Naive thymus-derived CD8-positive, alpha-beta T cell (primary cell): ENCODE results near the gene CEACAM1. TPM values are rescaled to one million over a fixed set of nuclear protein-coding genes. Genes with fewer than 3 reads are reported as not detected.

Experiments used
- ATAC-seq, 2 donors: fragments of 150-1000 bp; cut with Tn5 transposase in 1 of 2; sonication (Bioruptor Pico), chemical (Tn5 transposase) in 1 of 2; 1 replicate in 1 of 2; 2 replicates in 1 of 2; pipeline ENCODE4 v1.10.0; 2021; ENCODE audit warnings: mild to moderate bottlenecking in 2 of 2, moderate library complexity in 2 of 2
- POLR2A ChIA-PET: fragments of 350-600 bp; sonication (Branson Sonifier 250); formaldehyde crosslinking; loops from one replicate; lab custom pipeline; 2021; ENCODE audit warnings: antibody characterized with exemption; lab: Charles Lee
- DNase-seq, 10 donors: peaks; one replicate each; pipeline versions ENCODE4 v3.0.0 to v3.0.0-alpha.2; 2020 to 2022
- H3K27ac Mint-ChIP-seq, 10 donors: one replicate each; pipeline ENCODE4 v1.8.0; 2020 to 2022; ENCODE audit warnings: mild to moderate bottlenecking in 10 of 10, mixed read lengths in 10 of 10, moderate library complexity in 4 of 10, inconsistent platforms in 1 of 10
- H3K27me3 Mint-ChIP-seq, 5 donors: one replicate each; pipeline ENCODE4 v1.8.0; 2021 to 2022; ENCODE audit warnings: mixed read lengths in 5 of 5
- H3K36me3 Mint-ChIP-seq, 3 donors: one replicate each; pipeline ENCODE4 v1.8.0; 2020 to 2022; ENCODE audit warnings: mixed read lengths in 3 of 3, mild to moderate bottlenecking in 2 of 3, inconsistent platforms in 1 of 3
- H3K4me1 Mint-ChIP-seq, 4 donors: one replicate each; pipeline ENCODE4 v1.8.0; 2021 to 2022; ENCODE audit warnings: mixed read lengths in 4 of 4
- H3K4me3 Mint-ChIP-seq, 10 donors: one replicate each; pipeline ENCODE4 v1.8.0; 2020 to 2022; ENCODE audit warnings: mild to moderate bottlenecking in 10 of 10, mixed read lengths in 10 of 10, moderate library complexity in 6 of 10, inconsistent platforms in 1 of 10
- H3K9me3 Mint-ChIP-seq, 9 donors: one replicate each; pipeline ENCODE4 v1.8.0; 2020 to 2022; ENCODE audit warnings: mixed read lengths in 9 of 9, mild to moderate bottlenecking in 3 of 9, inconsistent platforms in 1 of 9, moderate library complexity in 1 of 9
- polyA plus RNA-seq, 3 donors: library from polyadenylated mRNA; unstranded; fragments of 300-500 nt; fragmentation: Illumina TruSeq; gene quantifications; one replicate each; pipeline ENCODE4 v1.2.3, GENCODE V29; 2021
- total RNA-seq, 8 experiments: library from RNA in 2 of 8; stranded (reverse) in 2 of 8; gene quantifications; one replicate each; pipeline ENCODE4 v1.2.3 and lab custom pipeline; 2021 to 2026

Gene CEACAM1
- total and polyA plus RNA-seq, 5 experiments from 2014 or later = 1.3 to 2.2 (median 1.4) TPM

GRCh38 chr19:42478765-42479311 is 49.4 kb downstream of the CEACAM1 start:
- H3K27ac Mint-ChIP-seq = peak overlapping the region in 2 of 10 donors; percentile 36 to 58
- ATAC-seq = no peak
- no peaks in the 10 kb centered on the region for H3K9me3 Mint-ChIP-seq
- no peak overlapping the region for H3K4me3 Mint-ChIP-seq
- H3K27me3 Mint-ChIP-seq = no peaks in the 10 kb centered on the region
- POLR2A ChIA-PET = interaction anchor here (0.6 kb wide), 1 partner anchor 1924 kb away, joined by 3 read pairs; no protein-coding TSS in a partner anchor
- H3K36me3 Mint-ChIP-seq = no peaks in the 10 kb centered on the region
- DNase-seq = no peak
- peaks cover 10 to 18% (median 13%) of the 10 kb centered on the region in 4 donors for H3K4me1 Mint-ChIP-seq

DNA sequence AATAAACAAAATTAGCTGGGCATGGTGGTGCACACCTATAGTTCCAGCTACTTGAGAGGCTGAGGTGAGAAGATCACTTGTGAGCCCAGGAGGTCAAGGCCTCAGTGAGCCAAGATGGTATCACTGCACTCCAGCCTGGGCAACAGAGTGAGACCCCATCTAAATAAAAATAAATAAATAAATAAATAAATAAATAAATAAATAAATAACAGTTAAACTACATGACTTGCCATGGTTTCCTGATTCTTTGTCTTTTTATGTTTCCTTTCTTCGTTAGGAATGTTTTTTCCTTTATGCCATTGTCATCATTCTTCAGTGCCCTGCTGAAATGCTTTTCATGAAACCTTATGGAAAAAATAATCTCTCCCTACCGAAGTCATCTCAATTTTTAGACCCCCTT is 50.3 kb downstream of the CEACAM1 start:
- Mint-ChIP-seq H3K27me3 (peaks cover 0 to 3% (median 0%) of the 10 kb centered on the region in 5 donors), H3K36me3 (no peaks in the 10 kb centered on the region), H3K27ac (no peak overlapping the region), H3K9me3 (no peaks in the 10 kb centered on the region), H3K4me1 (peaks cover 8 to 18% (median 13%) of the 10 kb centered on the region in 4 donors), H3K4me3 (no peak overlapping the region)
- DNase-seq = no peak
- ATAC-seq = no peak
- POLR2A ChIA-PET = no interaction called here

- DNase-seq = no peak
- POLR2A ChIA-PET = no interaction called here
- H3K36me3 Mint-ChIP-seq = no peaks in the 10 kb centered on the region
- peaks cover 8 to 18% (median 13%) of the 10 kb centered on the region in 4 donors for H3K4me1 Mint-ChIP-seq
- ATAC-seq = no peak
- no peak overlapping the region for H3K27ac Mint-ChIP-seq
- no peaks in the 10 kb centered on the region for H3K9me3 Mint-ChIP-seq
- peaks cover 0 to 9% (median 0%) of the 10 kb centered on the region in 5 donors for H3K27me3 Mint-ChIP-seq
- H3K4me3 Mint-ChIP-seq = no peak overlapping the region
Observed at GRCh38 chr19:42477117-42477516, 51.2 kb downstream of the CEACAM1 start.

DNA sequence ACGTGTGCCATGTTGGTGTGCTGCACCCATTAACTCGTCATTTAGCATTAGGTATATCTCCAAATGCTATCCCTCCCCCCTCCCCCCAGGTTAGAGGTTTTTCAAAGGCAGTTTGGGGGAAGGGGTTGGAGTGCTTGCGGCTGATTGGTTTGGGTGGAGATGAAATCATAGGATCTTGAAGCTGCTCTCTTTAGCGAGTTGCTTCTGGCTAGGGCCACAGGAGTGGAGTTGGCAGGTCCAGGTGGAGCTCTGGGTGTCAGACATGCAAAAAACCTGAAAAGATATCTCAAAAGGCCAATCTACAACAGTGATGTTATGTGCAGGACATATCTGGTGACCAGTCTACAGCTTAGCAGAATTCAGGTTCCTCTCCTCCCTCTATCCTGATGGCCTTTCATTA is 52.9 kb downstream of the CEACAM1 start:
- POLR2A ChIA-PET = no interaction called here
- ATAC-seq (no peak), DNase-seq (no peak)
- H3K27me3 Mint-ChIP-seq = peaks cover 0 to 9% (median 0%) of the 10 kb centered on the region in 5 donors
- H3K9me3 Mint-ChIP-seq = no peaks in the 10 kb centered on the region
- H3K27ac Mint-ChIP-seq = peak overlapping the region in 1 of 10 donors; percentile 39
- H3K36me3 Mint-ChIP-seq = no peaks in the 10 kb centered on the region
- H3K4me3 Mint-ChIP-seq = no peak overlapping the region
- peaks cover 0 to 4% (median under 1%) of the 10 kb centered on the region in 4 donors for H3K4me1 Mint-ChIP-seq

DNA sequence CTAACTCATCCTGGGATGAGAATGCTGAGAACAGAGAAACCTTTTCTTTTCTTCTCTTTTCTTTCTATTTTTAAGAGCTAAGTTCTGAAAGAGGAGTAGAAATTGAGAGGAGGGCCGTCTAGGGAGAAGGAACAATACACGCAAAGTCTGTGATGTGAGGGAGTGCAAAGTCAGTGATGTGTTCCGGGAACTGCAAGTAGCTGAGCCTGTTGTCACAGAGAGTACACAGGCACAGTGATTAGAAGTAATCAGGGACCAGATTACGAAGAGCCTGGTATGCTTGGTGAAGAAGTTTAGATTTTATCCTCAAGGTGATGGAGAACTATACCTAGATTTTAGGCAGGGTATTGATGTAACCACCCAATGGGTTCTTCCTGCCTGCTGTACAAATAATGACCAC is 53.5 kb downstream of the CEACAM1 start:
- DNase-seq (no peak), ATAC-seq (no peak)
- H3K27me3 Mint-ChIP-seq = peaks cover 0 to 9% (median 0%) of the 10 kb centered on the region in 5 donors
- H3K9me3 Mint-ChIP-seq = no peaks in the 10 kb centered on the region
- no peak overlapping the region for H3K27ac Mint-ChIP-seq
- H3K4me3 Mint-ChIP-seq = no peak overlapping the region
- POLR2A ChIA-PET = no interaction called here
- no peaks in the 10 kb centered on the region for H3K36me3 Mint-ChIP-seq
- peaks cover 0 to 3% (median 2%) of the 10 kb centered on the region in 4 donors for H3K4me1 Mint-ChIP-seq

DNA sequence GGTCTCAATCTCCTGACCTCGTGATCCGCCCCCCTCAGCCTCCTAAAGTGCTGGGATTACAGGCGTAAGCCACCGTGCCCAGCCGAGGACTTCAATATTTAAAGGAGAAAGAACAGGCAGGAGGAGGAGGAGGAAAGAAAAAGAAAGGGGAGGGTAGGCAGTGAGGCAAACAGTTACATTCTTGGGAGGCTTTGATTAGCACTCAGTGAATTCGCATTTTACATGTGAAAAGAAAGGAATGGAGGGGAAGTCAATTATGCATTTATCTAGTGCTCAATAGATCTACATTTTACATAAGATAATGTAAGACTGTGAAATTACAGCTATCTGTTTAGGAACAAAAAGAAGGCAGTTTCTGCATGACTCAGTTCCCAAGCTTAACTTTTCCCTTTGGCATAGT is 54.6 kb downstream of the CEACAM1 start:
- no peak overlapping the region for H3K4me3 Mint-ChIP-seq

DNA sequence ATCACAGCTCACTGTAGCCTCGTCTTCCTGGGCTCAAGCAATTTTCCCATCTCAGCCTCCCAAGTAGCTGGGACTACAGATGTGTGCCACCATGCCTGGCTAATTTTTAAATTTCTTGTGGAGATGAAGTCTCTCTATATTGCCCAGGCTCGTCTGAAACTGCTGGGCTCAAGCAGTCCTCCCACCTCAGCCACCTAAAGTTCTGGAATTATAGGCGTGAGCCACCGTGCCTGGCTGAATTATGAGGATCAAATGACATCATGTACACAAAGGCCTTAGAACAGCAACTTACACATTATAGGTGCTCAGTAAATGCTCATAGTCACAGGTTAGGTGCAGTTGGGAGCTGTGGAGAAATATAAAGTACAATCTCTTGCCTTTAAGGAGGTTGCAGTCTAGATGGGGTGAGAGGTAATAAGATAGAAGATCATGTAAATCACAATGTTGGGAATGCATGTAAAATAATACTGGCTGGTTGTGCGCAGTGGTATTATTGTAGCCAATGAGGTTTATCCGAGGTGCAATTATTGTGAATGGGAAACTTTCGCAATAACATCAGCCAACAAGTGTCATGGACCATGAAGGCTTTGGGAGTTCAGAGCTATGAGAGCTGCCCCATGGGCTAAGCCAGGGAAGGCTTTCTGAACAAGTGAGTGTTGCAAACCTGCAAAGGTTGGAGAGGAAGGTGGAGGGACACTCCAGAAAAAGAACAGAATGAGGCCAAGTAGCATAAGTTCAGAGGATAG is 55.7 kb downstream of the CEACAM1 start:
- peak overlapping the region in 1 of 10 donors; percentile 38 for H3K27ac Mint-ChIP-seq
- H3K4me3 Mint-ChIP-seq = no peak overlapping the region
- no peak for ATAC-seq
- H3K9me3 Mint-ChIP-seq = no peaks in the 10 kb centered on the region
- H3K36me3 Mint-ChIP-seq = no peaks in the 10 kb centered on the region
- H3K4me1 Mint-ChIP-seq = peaks cover 0 to 11% (median 3%) of the 10 kb centered on the region in 4 donors
- no peak for DNase-seq
- peaks cover 0 to 9% (median 0%) of the 10 kb centered on the region in 5 donors for H3K27me3 Mint-ChIP-seq
- POLR2A ChIA-PET = no interaction called here

More for the DNA sequence above, 54.6 kb downstream of the CEACAM1 start:
- H3K9me3 Mint-ChIP-seq = no peaks in the 10 kb centered on the region
- peaks cover 0 to 9% (median 0%) of the 10 kb centered on the region in 5 donors for H3K27me3 Mint-ChIP-seq
- H3K27ac Mint-ChIP-seq = no peak overlapping the region
- ATAC-seq (no peak), DNase-seq (no peak)
- peaks cover 0 to 6% (median 3%) of the 10 kb centered on the region in 4 donors for H3K4me1 Mint-ChIP-seq
- POLR2A ChIA-PET = no interaction called here
- H3K36me3 Mint-ChIP-seq = no peaks in the 10 kb centered on the region

- POLR2A ChIA-PET = no interaction called here
- Mint-ChIP-seq H3K27me3 (peaks cover 0 to 9% (median 2%) of the 10 kb centered on the region in 5 donors), H3K9me3 (no peaks in the 10 kb centered on the region), H3K27ac (no peak overlapping the region), H3K36me3 (no peaks in the 10 kb centered on the region), H3K4me1 (peaks cover 6 to 17% (median 6%) of the 10 kb centered on the region in 4 donors), H3K4me3 (no peak overlapping the region)
- ATAC-seq (no peak), DNase-seq (no peak)
Observed at GRCh38 chr19:42471554-42472249, 56.6 kb downstream of the CEACAM1 start.

GRCh38 chr19:42469311-42470235 is 58.7 kb downstream of the CEACAM1 start:
- no peaks in the 10 kb centered on the region for H3K36me3 Mint-ChIP-seq
- H3K9me3 Mint-ChIP-seq = no peaks in the 10 kb centered on the region
- POLR2A ChIA-PET = no interaction called here
- H3K27ac Mint-ChIP-seq = no peak overlapping the region
- no peak overlapping the region for H3K4me3 Mint-ChIP-seq
- peaks cover 0 to 9% (median 2%) of the 10 kb centered on the region in 5 donors for H3K27me3 Mint-ChIP-seq
- no peak for DNase-seq
- H3K4me1 Mint-ChIP-seq = peaks cover 6 to 35% (median 7%) of the 10 kb centered on the region in 4 donors
- ATAC-seq = no peak

- POLR2A ChIA-PET = no interaction called here
- H3K9me3 Mint-ChIP-seq = no peaks in the 10 kb centered on the region
- no peak overlapping the region for H3K4me3 Mint-ChIP-seq
- peak overlapping the region in 2 of 10 donors; percentile 50 to 75 for H3K27ac Mint-ChIP-seq
- H3K27me3 Mint-ChIP-seq = peaks cover 0 to 9% (median 0%) of the 10 kb centered on the region in 5 donors
- DNase-seq (no peak), ATAC-seq (no peak)
- peaks cover 6 to 35% (median 7%) of the 10 kb centered on the region in 4 donors for H3K4me1 Mint-ChIP-seq
- no peaks in the 10 kb centered on the region for H3K36me3 Mint-ChIP-seq
Observed at GRCh38 chr19:42468273-42468796, 59.9 kb downstream of the CEACAM1 start.

DNA sequence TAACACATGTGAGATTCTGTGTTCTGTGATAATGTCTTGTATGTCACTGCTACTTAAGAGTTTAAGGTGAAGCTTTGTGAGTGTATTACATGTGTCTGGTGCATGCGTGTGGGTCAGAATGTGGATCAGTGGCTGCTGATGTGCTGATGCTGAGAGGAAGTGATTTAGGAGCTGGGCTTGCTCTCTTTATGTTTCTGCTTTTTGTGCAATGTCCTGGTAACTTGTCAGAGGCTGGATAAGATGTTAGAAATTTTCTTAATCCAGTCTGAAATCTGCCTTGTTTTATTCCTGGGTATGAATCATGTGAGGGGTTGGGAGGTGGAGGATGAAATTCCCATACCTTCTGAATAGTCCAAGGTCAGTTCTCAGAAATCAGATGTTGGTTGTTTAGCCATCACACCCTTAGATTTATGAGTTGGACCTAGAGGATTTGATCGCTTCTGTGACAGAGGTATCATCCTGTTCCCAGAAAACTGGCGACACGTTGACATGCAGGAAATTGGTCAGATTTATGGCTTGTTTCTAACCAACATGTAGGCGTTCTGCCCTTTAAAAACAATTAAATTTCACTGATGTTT is 61.0 kb downstream of the CEACAM1 start:
- Mint-ChIP-seq H3K9me3 (no peaks in the 10 kb centered on the region), H3K27ac (peak overlapping the region in 3 of 10 donors; percentile 26 to 56 (median 39)), H3K36me3 (no peaks in the 10 kb centered on the region), H3K27me3 (peaks cover 0 to 3% (median 0%) of the 10 kb centered on the region in 5 donors), H3K4me3 (no peak overlapping the region), H3K4me1 (peaks cover 6 to 40% (median 7%) of the 10 kb centered on the region in 4 donors)
- POLR2A ChIA-PET = no interaction called here
- ATAC-seq = no peak
- no peak for DNase-seq
